Neural cell (in vitro differentiated cells): ENCODE results near the gene ANK2.

ENCODE experiments used
- EP300 ChIP-seq: fragments of 450-650 bp; conservative IDR thresholded peaks from 2 replicates; pipeline ENCODE4 v1.6.1; 2014; ENCODE audit warnings: antibody characterized with exemption, mild to moderate bottlenecking, moderate library complexity; ENCODE audit not compliant: poor library complexity, severe bottlenecking
- EZH2 ChIP-seq: fragments of 200-600, 300-800 bp; shearing (Covaris generic), sonication (generic); IDR thresholded peaks from 2 replicates; pipeline ENCODE4 v1.6.1; 2014; ENCODE audit warnings: antibody characterized with exemption, low read length, borderline replicate concordance, mild to moderate bottlenecking; ENCODE audit not compliant: insufficient read depth, poor library complexity, severe bottlenecking
- MXI1 ChIP-seq: fragments of 450-650 bp; conservative IDR thresholded peaks from 2 replicates; pipeline ENCODE4 v1.6.1; 2014; ENCODE audit warnings: antibody characterized with exemption, mild to moderate bottlenecking; ENCODE audit not compliant: poor library complexity, severe bottlenecking
- POLR2AphosphoS5 ChIP-seq: IDR thresholded peaks from 2 replicates; pipeline ENCODE4 v1.6.1; 2012
- RAD21 ChIP-seq: fragments of 450-650 bp; conservative IDR thresholded peaks from 2 replicates; pipeline ENCODE4 v1.6.1; 2014; ENCODE audit warnings: antibody characterized with exemption, mild to moderate bottlenecking, moderate library complexity
- SMC3 ChIP-seq: fragments of 450-650 bp; conservative IDR thresholded peaks from 2 replicates; pipeline ENCODE4 v1.6.1; 2014; ENCODE audit warnings: antibody characterized with exemption, mild to moderate bottlenecking, moderate library complexity; ENCODE audit not compliant: poor library complexity
- TAF1 ChIP-seq: IDR thresholded peaks from 2 replicates; pipeline ENCODE4 v1.6.1; 2012; ENCODE audit warnings: low read depth
- TF ChIP-seq, protein P1 (sequence below): fragments of 450-650 bp; IDR thresholded peaks from 2 replicates; pipeline ENCODE4 v1.5.1; 2014; ENCODE audit warnings: antibody characterized with exemption, mild to moderate bottlenecking, moderate library complexity; ENCODE audit not compliant: poor library complexity, severe bottlenecking

DNA sequence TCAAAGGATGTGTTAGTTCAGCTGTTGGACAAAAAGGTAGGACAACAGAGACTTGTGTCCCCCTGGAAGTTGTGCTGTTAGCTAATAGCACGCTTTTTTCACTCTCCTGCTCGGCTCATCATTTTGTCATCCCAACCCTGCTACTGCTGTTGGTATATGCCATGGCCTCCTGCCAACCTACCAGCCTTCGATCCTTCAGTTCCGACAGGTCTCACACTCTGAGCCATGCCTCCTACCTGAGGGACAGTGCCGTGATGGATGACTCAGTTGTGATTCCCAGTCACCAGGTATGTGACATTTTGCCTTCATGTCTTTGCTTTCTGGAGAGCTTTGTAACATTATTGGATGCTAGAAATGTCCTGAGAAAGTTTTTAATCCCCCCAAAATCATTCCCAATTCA lies 268.1 kb downstream of the ANK2 start:
- TF ChIP-seq, protein P1, sequence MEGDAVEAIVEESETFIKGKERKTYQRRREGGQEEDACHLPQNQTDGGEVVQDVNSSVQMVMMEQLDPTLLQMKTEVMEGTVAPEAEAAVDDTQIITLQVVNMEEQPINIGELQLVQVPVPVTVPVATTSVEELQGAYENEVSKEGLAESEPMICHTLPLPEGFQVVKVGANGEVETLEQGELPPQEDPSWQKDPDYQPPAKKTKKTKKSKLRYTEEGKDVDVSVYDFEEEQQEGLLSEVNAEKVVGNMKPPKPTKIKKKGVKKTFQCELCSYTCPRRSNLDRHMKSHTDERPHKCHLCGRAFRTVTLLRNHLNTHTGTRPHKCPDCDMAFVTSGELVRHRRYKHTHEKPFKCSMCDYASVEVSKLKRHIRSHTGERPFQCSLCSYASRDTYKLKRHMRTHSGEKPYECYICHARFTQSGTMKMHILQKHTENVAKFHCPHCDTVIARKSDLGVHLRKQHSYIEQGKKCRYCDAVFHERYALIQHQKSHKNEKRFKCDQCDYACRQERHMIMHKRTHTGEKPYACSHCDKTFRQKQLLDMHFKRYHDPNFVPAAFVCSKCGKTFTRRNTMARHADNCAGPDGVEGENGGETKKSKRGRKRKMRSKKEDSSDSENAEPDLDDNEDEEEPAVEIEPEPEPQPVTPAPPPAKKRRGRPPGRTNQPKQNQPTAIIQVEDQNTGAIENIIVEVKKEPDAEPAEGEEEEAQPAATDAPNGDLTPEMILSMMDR: no peak
- TF ChIP-seq EZH2 (no peak), EP300 (no peak), POLR2AphosphoS5 (no peak), TAF1 (no peak), MXI1 (no peak), RAD21 (no peak), SMC3 (no peak)
